ENCODE data around the gene GDF7.

Gene GDF7

GRCh38 chr2:20634507-20635112 is 32.3 kb upstream of the GDF7 start:
- no peak for TF ChIP-seq CTCF (IDR thresholded peaks at IDR 0.05; ENCODE audit: low read depth, low read length)
- no peak overlapping the region for H3K4me3 ChIP-seq (ENCODE audit: low read depth, low read length)

DNA sequence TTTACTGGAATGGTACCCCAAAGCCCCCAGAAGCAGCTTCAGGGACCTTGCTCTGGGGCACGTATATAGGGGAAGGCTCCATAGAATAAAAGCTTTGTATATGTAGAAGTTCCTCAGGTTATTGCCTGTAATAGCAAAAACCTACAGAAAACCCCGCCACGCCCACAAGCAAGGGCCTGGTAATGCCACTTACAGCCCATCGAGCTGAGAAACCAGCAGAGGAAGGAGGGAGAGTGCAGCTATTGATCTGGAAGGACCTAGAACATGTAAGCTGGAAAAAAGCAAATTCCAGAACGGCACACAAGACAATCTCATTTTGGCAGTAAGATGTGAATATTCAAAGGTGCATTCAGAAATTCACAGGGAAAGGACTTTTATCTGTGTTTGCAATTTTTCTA is 31.8 kb upstream of the GDF7 start:
- H3K4me3 ChIP-seq (ENCODE audit: low read depth, low read length): no peak overlapping the region
- no peak for TF ChIP-seq CTCF (IDR thresholded peaks at IDR 0.05; ENCODE audit: low read depth, low read length)

DNA sequence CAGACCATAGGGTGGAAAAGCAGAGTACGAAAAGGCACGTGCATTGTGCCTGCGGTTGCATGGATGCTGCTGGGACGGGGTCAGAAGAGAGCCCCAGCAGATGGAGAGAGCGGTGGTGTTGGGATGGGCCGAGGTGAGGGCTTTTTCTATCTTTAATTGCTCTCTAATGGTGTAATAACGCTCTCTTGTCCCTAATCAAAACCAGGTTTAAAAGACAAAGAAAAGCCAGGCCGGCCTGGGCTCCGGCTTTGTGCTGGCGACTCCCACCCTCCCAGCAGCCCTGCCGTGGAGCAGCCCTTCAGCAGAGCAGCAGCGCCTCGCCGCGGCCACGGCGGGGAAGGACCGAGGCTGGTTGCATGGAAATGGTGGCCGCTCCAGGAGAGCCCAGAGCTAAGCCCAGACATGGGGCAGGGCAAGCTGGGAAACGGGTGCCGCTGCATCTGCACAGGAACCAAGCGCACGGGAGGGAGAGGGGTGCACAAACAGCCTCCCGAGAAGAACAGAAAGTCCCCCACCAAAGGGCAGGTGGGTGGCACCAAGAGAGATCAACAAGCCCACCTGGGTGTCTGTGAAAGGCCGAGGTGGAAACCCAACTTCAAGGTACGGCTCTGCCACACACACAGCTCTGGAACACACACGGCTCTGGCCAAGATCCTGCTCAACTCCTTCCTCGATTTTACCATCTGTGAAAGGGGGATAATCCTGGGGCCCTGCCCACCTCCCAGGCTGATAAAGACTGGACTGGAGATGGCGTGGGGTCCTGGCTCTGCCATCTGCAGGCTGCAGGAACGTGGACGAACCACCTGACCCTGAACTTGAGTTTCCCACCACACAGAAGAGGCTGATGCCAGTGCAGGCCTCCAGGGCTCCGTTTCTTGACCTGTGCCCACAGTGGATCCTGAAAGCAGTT is 31.0 kb upstream of the GDF7 start:
- TF ChIP-seq CTCF (IDR thresholded peaks at IDR 0.05; ENCODE audit: low read depth, low read length): peak; percentile 90
- H3K4me3 ChIP-seq (ENCODE audit: low read depth, low read length): no peak overlapping the region

GRCh38 chr2:20637147-20637546 is 29.8 kb upstream of the GDF7 start:
- no peak for TF ChIP-seq CTCF (IDR thresholded peaks at IDR 0.05; ENCODE audit: low read depth, low read length)
- H3K4me3 ChIP-seq (ENCODE audit: low read depth, low read length): no peak overlapping the region

DNA sequence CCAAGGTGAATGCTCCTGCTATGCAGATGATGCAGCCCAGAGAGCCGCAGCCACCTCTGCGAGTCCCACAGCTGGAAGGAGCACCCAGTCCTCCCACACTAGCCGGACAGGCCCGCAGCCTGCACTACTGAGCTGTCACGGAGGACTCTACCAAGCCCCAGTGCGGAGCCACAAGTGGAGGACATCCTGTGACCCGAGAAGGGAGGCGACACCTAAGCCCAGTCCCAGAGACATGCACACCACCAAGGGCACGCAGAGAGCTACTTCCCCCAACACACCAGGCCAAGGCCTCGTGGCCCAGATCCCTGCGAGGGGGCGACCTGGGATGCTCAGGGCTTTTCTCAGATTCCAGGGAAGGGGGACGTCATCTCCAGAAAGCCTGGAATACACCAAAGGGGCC is 28.9 kb upstream of the GDF7 start:
- no peak overlapping the region for H3K4me3 ChIP-seq (ENCODE audit: low read depth, low read length)
- TF ChIP-seq CTCF (IDR thresholded peaks at IDR 0.05; ENCODE audit: low read depth, low read length): no peak

- TF ChIP-seq CTCF (IDR thresholded peaks at IDR 0.05; ENCODE audit: low read depth, low read length): no peak
- H3K4me3 ChIP-seq (ENCODE audit: low read depth, low read length): no peak overlapping the region
Observed at GRCh38 chr2:20638646-20639430, 28.1 kb upstream of the GDF7 start.
